ENCODE results near the gene ERICH6.
"Not testable (repeated sequence)": the region's sequence is repeated elsewhere in the genome, so short reads cannot be mapped to it uniquely, and the experiment has no call there.

The ERICH6 gene

DNA sequence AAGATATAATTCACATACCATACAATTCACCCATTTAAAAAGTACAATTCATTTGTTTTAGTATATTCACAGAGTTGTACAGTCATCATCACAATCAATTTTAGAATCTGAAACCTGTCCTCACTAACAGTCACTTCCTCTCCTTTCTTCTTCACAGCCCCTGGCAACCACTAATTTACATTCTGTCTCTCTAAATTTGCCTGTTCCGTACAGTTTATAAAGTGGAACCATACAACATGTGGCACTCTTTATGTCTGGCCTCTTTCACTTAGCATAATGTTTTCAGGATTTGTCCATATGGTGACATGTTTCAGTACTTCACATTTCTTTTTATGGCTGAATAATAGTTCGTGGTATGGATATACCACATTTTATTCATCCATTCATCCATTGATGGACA, 22.7 kb downstream of the ERICH6 start:
- no peak for DNase-seq

GRCh38 chr3:150680562-150680961, 23.2 kb downstream of the ERICH6 start:
- DNase-seq, result no peak

DNA sequence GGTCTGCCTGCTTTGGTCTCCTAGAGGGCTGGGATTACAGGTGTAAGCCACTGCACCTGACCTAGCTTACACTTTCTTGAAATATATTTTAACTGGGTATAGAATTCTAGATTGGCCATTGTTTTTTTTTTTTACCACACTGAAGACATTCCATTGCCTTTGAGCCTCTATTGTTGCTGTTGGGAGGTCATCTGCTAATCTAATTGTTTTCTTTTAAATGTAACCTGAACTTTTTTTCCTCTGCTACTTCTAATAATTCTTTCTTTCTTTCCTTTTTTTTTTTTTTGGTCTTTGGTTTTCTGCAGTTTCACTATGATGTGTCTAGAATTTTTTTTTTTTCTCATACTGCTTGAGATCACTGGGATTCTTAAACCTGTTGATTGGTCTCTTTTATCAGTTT, 28.1 kb downstream of the ERICH6 start:
- DNase-seq, result no peak

DNA sequence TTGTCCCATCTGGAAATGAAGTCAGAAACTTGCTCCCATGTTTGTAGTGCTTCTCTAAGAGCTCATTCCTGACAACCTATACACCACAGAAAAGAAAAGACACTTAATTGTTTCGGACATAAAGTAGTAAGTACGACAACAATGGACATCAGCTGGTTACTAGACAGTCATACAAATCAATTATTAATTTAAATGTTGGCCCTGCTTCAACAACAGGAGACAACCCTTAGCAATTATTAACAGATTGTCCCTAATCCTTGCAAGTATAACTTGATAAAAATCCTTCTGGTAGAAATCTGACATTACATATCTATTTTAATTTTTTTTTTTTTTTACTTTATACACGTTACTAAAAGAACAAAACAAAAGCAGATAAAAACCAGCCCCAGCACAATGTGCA, 29.8 kb downstream of the ERICH6 start:
- no peak for DNase-seq

DNA sequence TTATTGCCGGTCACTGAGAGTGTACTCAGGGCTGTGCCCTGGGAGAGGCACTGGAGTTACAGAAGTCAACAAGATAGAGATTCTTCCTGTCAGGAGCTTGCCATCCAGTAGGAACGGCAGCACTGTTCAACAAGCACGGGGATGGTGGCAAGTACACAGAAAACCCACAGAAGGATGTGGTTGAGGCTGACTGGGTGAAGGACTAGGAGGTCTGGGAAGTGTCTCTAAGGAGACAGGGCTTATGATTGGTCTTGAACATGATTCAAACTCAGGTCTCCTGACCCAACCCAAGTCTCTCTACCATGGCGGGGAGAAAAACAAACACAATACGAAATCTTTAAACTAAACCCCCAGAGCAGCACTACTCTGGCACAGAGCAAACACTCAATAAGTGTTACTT, 37.6 kb downstream of the ERICH6 start:
- DNase-seq, result no peak

- no peak for DNase-seq
These were observed 40.3 kb downstream of the ERICH6 start for GRCh38 chr3:150663461-150663860.

- DNase-seq, result no peak
These were observed 41.1 kb downstream of the ERICH6 start for GRCh38 chr3:150662410-150663200.

DNA sequence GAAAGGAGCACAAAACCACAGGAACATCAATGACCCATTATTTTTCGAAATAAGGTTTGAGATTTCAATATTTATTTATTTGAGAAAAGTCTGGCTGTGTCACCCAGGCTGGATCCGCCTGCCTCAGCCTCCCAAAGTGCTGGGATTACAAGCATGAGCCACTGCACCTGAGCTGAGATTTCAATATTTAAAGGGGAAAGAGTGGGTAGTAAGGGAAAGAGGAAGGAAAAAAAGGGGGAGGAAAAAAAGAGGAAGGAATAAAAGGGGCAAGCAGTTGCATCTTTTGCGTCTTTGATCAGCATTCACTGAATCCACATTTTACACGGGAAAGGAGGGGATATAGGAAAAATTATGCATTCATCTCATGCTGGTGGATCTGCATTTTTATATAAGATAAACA, 47.4 kb downstream of the ERICH6 start:
- no peak for DNase-seq

GRCh38 chr3:150653110-150653561, 50.6 kb downstream of the ERICH6 start:
- DNase-seq, result no peak

DNA sequence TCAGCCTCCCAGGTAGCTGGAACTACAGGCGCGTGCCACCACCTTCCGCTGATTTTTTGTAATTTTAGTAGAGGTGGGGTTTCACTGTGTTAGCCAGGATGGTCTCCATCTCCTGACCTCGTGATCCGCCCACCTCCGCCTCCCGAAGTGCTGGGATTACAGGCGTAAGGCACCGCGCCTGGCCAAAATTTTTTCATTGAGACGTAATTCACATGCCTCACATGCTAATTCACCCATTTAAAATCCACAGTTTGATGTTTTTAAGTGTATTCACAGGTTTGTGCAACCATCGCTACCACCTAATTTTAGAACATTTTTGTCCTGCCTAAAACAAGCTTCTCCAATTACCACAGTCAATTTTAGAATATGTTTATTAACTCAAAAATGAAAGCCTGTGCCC, 63.5 kb downstream of the ERICH6 start:
- no peak for DNase-seq

GRCh38 chr3:150639262-150639661, 64.5 kb downstream of the ERICH6 start:
- DNase-seq, result no peak

GRCh38 chr3:150636258-150636657, 67.5 kb downstream of the ERICH6 start:
- DNase-seq, result no peak

- no peak for DNase-seq
These were observed 68.2 kb downstream of the ERICH6 start for GRCh38 chr3:150635526-150635925.

GRCh38 chr3:150635076-150635475, 68.6 kb downstream of the ERICH6 start:
- no peak for DNase-seq

DNA sequence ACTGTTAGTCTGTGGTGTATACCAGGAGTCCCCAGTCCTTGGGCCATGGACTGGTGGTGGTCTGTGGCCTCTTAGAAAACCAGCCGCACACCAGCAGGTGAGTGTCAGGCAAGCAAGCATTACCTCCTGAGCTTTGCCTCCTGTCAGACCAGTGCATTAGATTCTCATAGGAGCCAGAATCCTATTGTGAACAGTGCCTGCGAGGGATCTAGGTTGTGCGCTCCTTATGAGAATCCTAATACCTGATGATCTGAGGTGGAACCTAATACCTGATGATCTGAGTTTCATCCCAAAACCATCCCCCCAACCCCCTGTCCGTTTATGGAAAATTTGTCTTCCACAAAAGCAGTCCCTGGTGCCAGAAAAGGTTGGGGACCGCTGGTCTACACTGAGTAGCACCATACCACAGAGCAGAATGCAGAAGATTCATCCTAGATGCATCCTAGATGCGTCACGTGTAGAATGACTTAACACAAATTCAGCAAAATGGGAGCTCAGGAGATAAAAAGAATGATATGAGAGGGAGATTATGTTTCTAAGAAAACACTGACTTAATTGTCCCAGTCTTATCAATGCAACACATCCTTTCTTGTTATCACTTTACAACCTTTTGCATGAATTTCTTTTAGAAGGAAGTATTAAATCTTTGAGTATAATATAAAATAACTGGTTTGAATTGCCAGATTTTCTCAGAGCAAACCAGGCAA, 72.1 kb downstream of the ERICH6 start:
- DNase-seq, result no peak

DNA sequence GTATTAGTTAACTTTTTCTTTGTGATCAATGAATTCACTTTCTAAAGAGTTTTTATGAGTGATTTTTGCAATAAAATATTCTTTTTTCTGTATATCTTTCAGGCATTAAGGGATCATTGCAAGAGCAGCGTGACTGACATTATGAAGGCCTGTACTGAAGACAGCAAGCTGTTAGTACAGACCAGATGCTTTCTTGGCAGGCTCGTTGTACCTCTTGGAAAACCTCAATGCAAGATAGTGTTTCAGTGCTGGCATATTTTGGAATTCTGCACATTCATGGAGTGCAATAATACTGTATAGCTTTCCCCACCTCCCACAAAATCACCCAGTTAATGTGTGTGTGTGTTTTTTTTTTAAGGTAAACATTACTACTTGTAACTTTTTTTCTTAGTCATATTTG, 76.2 kb downstream of the ERICH6 start:
- no peak for DNase-seq

DNA sequence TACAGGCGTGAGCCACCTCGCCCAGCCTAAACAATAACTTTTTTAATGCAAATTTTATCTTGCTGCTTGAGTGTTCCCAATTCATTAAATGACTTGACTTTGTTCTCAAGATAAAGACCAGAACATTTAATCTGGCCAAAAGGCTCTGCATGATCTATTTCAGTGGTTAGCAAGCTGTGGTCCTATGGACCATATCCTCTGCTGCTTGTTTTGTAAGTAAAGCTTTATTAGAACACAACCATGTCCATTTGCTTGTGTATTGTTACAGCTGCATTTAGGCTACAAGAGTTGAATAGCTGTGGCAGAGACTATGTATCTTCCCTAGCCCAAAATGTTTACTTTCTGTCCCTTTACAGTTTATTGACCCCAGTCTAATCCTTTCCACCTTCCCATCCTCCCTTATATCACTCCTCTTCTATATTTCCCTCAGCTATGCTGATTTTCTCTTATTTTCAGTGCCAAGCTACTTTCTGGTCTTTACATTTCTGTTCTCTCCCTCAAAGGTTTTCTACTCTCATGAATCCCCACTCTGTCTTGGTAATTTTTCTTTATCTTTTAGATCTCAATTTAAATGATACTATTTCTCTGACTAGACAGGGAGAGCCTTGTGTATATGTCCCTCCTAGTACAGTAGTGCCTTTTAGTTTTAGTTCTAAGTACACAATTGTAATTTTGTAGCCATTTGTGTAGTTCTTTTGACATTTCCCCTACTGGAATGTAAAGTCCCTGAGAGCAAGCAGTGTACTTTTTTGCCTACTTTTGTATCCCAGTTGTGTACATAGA, 77.4 kb downstream of the ERICH6 start:
- DNase-seq, result no peak

- no peak for DNase-seq
These were observed 79.8 kb downstream of the ERICH6 start for GRCh38 chr3:150623945-150624344.

DNA sequence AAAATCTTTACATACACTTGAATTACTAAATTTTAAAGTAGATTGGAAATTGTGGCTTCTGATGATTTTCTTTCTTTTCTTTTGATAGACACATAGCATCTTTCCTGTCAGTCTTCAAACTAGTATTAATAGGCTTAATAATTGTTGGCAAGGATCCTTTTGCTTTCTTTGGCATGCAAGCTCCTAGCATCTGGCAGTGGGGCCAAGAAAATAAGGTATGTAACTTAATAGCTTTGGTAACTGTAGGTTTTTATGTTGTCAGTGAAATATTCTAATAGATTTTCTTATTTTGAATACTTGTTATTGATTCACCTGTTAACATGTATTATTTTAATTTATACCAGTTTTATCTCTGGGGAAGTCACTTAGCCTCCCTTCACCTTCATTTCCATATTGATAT, 80.8 kb downstream of the ERICH6 start:
- DNase-seq, result not testable (repeated sequence)

- DNase-seq, result no peak
These were observed 83.6 kb downstream of the ERICH6 start for GRCh38 chr3:150620002-150620689.

DNA sequence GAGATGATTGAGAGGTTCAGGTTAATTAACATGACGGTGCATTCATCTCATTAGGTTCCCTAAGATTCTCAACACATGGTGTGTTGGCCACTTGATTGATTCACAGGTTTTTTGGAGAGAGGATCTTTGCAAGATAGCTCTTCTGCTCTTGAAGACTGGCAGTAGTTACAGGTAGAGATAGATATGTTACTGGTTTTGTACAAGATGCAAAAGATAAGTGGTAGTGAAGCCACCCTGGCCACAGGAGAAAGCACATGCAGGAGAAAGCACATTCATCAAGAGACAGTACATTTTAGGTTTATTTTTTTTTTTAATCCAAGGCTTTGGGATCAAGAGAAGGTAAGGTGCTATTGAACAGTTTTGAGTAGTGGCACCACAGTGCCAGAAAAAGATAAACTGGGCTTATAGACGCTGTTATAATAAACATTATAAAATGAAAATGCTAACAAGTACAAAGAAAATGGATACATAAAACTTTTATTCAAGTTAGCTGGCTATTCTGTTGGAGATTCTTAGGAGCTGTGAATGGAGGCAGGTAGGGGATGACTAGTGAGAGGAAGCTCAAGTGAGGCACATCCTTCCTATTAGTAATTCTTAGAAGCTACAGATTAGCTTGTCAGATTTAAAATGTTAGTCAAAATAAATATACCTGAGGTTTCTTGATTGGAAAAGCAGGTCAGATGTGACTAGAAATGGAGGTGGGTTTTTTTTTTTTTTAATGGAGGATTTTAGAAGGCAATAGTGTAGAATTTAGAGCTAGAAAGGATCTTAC, 89.8 kb downstream of the ERICH6 start:
- no peak for DNase-seq

GRCh38 chr3:150613034-150613433, 90.7 kb downstream of the ERICH6 start:
- no peak for DNase-seq
